ENCODE data around the gene ADSS1. TPM values are rescaled to one million over a fixed set of nuclear protein-coding genes. Genes with fewer than 3 reads are reported as not detected.
A peak's percentile ranks its signal among the peaks of the same experiment; 100 is the strongest.

ADSS1 gene
- total RNA-seq, 4 donors from 2014 or later, result 11.0 to 18.6 (median 17.1) TPM

GRCh38 chr14:104792945-104793702, 69.1 kb downstream of the ADSS1 start:
- H3K4me3 ChIP-seq, result peak overlapping the region in 1 of 4 donors; percentile 96
- DNase-seq, result no peak
- peaks cover 0 to 62% (median 22%) of the 10 kb centered on the region in 4 donors for H3K4me1 ChIP-seq
- TF ChIP-seq POLR2A (IDR thresholded peaks at IDR 0.05) (no peak), CTCF (IDR thresholded peaks at IDR 0.05) (no peak)
- no peak overlapping the region for H3K27ac ChIP-seq
- no peaks in the 10 kb centered on the region for H3K27me3 ChIP-seq
- H3K36me3 ChIP-seq, result peaks cover 0 to 41% (median 0%) of the 10 kb centered on the region in 3 donors
- no peaks in the 10 kb centered on the region for H3K9me3 ChIP-seq

DNA sequence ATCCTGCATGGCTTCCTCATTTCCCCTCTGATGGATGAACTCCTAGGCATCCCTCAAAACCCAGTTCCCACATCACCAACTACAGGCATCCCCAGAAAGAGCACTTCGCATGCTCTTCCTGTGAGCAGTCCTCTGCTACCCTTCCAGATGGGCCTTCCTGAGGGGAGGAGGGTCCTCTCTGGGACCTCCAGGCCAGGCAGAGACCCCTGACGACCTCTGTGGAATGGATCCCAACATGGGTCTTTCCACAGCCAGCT, 69.6 kb downstream of the ADSS1 start:
- no peak for DNase-seq
- peak overlapping the region in 3 of 4 donors; percentile 71 to 96 (median 96) for H3K4me3 ChIP-seq
- TF ChIP-seq POLR2A (IDR thresholded peaks at IDR 0.05), result no peak
- no peak for TF ChIP-seq CTCF (IDR thresholded peaks at IDR 0.05)
- H3K36me3 ChIP-seq, result peaks cover 0 to 40% (median 0%) of the 10 kb centered on the region in 3 donors
- H3K4me1 ChIP-seq, result peaks cover 0 to 59% (median 22%) of the 10 kb centered on the region in 4 donors
- H3K27ac ChIP-seq, result no peak overlapping the region
- no peaks in the 10 kb centered on the region for H3K27me3 ChIP-seq
- no peaks in the 10 kb centered on the region for H3K9me3 ChIP-seq

- TF ChIP-seq CTCF (IDR thresholded peaks at IDR 0.05) (no peak), POLR2A (IDR thresholded peaks at IDR 0.05) (no peak)
- peak overlapping the region; percentile 69 to 96 (median 84) for H3K4me3 ChIP-seq
- no peaks in the 10 kb centered on the region for H3K27me3 ChIP-seq
- H3K4me1 ChIP-seq, result peaks cover 0 to 54% (median 22%) of the 10 kb centered on the region in 4 donors
- H3K27ac ChIP-seq, result peak overlapping the region in 1 of 4 donors; percentile 35
- H3K36me3 ChIP-seq, result peaks cover 0 to 35% (median 0%) of the 10 kb centered on the region in 3 donors
- H3K9me3 ChIP-seq, result no peaks in the 10 kb centered on the region
- peak in 2 of 3 donors; percentile 41 to 72 for DNase-seq
Measured at GRCh38 chr14:104794099-104794498, 70.1 kb downstream of the ADSS1 start.

GRCh38 chr14:104794631-104794992, 70.6 kb downstream of the ADSS1 start:
- Histone ChIP-seq H3K9me3 (no peaks in the 10 kb centered on the region), H3K4me1 (peaks cover 0 to 60% (median 22%) of the 10 kb centered on the region in 4 donors), H3K4me3 (peak overlapping the region; percentile 69 to 96 (median 84)), H3K27ac (peak overlapping the region; percentile 62 to 91 (median 76)), H3K27me3 (no peaks in the 10 kb centered on the region), H3K36me3 (peaks cover 0 to 30% (median 0%) of the 10 kb centered on the region in 3 donors)
- peak in 1 of 3 donors; percentile 57 for DNase-seq
- TF ChIP-seq POLR2A (IDR thresholded peaks at IDR 0.05) (no peak), CTCF (IDR thresholded peaks at IDR 0.05) (no peak)

DNA sequence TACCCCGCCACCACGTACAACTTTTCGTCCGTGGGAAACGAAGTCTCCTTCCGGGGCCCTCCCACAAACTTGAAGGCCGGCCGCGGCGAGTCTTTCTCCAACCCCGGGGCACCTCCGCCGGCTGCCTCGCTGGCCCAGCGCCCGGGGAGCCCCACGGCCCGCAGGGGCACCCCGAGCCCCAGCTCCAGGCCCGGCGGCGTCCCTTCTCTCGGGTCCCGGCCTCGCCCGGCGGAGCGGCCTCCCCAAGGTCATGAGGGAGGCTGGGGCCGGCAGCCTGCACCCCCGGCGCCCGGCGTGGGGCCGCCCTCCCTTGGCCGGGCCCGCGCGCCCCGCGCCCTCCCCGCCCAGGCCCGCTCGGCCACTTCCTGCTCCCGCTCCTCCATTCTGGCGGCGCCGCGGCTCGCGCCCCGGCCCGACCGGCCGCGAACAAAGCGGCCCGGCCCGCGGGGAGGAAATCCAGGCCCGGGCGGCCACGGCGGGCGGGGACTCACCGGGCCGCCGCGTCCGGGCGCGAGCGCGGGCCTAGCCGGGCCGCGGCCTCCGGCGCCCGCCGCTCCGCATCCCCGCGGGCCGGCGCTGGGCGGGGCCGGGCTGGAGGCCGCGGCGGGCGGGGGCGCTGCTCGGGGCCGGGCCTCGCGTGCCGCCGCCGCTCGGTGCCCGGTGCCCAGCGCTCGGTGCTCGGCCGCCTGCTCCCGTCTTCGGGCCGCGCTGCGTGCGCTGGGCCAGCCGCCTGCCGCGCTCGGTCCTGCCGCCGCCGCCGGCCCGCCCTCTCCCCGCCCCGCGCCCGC, 71.2 kb downstream of the ADSS1 start, which contains the start of gene AKT1:
Gene AKT1 (minus strand): TSS at position 756 of the 788 bp plus-strand sequence. CDS start 3,105 bp downstream, outside the sequence.
- Histone ChIP-seq H3K27ac (peak within 1 kb of the TSS; percentile 82 to 91 (median 84)), H3K9me3 (no peaks in the 10 kb centered on the region), H3K4me3 (peak within 1 kb of the TSS; percentile 69 to 96 (median 84)), H3K4me1 (peaks cover 0 to 65% (median 24%) of the 10 kb centered on the region in 4 donors), H3K27me3 (no peaks in the 10 kb centered on the region), H3K36me3 (peaks cover 0 to 24% (median 0%) of the 10 kb centered on the region in 3 donors)
- no peak for TF ChIP-seq CTCF (IDR thresholded peaks at IDR 0.05)
- peak in 2 of 3 donors; percentile 65 to 69 for DNase-seq

All from Peyer's patch (tissue), 4 donors.